Cerebellar nuclear complex (tissue), 1 donor: ENCODE measurements around the gene F10.

ENCODE experiments used
- DNase-seq, 2 experiments: peaks; one replicate each; lab custom pipeline; 2025; lab: John Stamatoyannopoulos, UW

The F10 gene

GRCh38 chr13:113117335-113117872, 5.2 kb upstream of the F10 start:
- DNase-seq = no peak

GRCh38 chr13:113117911-113118260, 4.7 kb upstream of the F10 start:
- DNase-seq = no peak

GRCh38 chr13:113118261-113119021, 4.2 kb upstream of the F10 start:
- no peak for DNase-seq

- DNase-seq = no peak
These were observed 3.3 kb upstream of the F10 start for GRCh38 chr13:113119166-113119821.

- DNase-seq = no peak
These were observed 2.8 kb upstream of the F10 start for GRCh38 chr13:113119822-113120189.

GRCh38 chr13:113120300-113121182, 2.1 kb upstream of the F10 start:
- no peak for DNase-seq

GRCh38 chr13:113121183-113121927, 1.2 kb upstream of the F10 start:
- no peak for DNase-seq

- no peak for DNase-seq
These were observed 599 bp upstream of the F10 start for GRCh38 chr13:113121928-113122471.

- DNase-seq = no peak
These were observed 915 bp downstream of the F10 start for GRCh38 chr13:113123226-113124201.

- DNase-seq = no peak
These were observed 1.8 kb downstream of the F10 start for GRCh38 chr13:113124211-113124970.

- no peak for DNase-seq
These were observed 3.1 kb downstream of the F10 start for GRCh38 chr13:113125506-113126264.

- no peak for DNase-seq
These were observed 3.9 kb downstream of the F10 start for GRCh38 chr13:113126265-113127150.

- no peak for DNase-seq
These were observed 6.9 kb downstream of the F10 start for GRCh38 chr13:113129480-113129879.

GRCh38 chr13:113129921-113130750, 7.5 kb downstream of the F10 start:
- no peak for DNase-seq

GRCh38 chr13:113135281-113135760, 12.7 kb downstream of the F10 start:
- DNase-seq = no peak

- no peak for DNase-seq
These were observed 15.2 kb downstream of the F10 start for GRCh38 chr13:113137691-113138298.
